Fibroblast of lung (primary cell): ENCODE measurements around the gene MYZAP.

Experiments
- CTCF ChIP-seq, 2 donors: IDR thresholded peaks in 1 of 2; conservative IDR thresholded peaks in 1 of 2; 1 replicate in 1 of 2; 2 replicates in 1 of 2; pipeline ENCODE4 v1.5.1; 2011 to 2012; ENCODE audit warnings: low read length in 2 of 2, control low read depth in 1 of 2, inconsistent platforms in 1 of 2, low read depth in 1 of 2, mild to moderate bottlenecking in 1 of 2
- EZH2 ChIP-seq: IDR thresholded peaks from 2 replicates; pipeline ENCODE4 v1.5.1; 2012; ENCODE audit warnings: low read length, control low read depth, mild to moderate bottlenecking; ENCODE audit errors: missing control alignments

GRCh38 chr15:57555270-57555669 is 36.4 kb upstream of the MYZAP start:
- TF ChIP-seq CTCF (conservative IDR thresholded peaks at IDR 0.05 in 1 of 2, IDR thresholded peaks at IDR 0.05 in 1 of 2; ENCODE audit: low read depth in 1 of 2, low read length in 2 of 2) (no peak), EZH2 (no peak)
